AML-193 (cell line): Measurements from ENCODE around the gene SLC22A12.

ENCODE experiments used
- DNase-seq, 2 experiments: peaks; one replicate each; lab custom pipeline; 2025; lab: John Stamatoyannopoulos, UW

The SLC22A12 gene

GRCh38 chr11:64563966-64564365 is 27.1 kb upstream of the SLC22A12 start:
- no peak for DNase-seq

GRCh38 chr11:64564419-64564818 is 26.6 kb upstream of the SLC22A12 start:
- no peak for DNase-seq

- no peak for DNase-seq
Measured at GRCh38 chr11:64564947-64565889, 25.8 kb upstream of the SLC22A12 start.

- DNase-seq: no peak
Measured at GRCh38 chr11:64566042-64566914, 24.7 kb upstream of the SLC22A12 start.

GRCh38 chr11:64566915-64567891 is 23.8 kb upstream of the SLC22A12 start:
- DNase-seq: no peak

- no peak for DNase-seq
Measured at GRCh38 chr11:64568041-64568571, 22.9 kb upstream of the SLC22A12 start.

GRCh38 chr11:64568584-64569140 is 22.4 kb upstream of the SLC22A12 start:
- no peak for DNase-seq

- no peak for DNase-seq
Measured at GRCh38 chr11:64569300-64569970, 21.6 kb upstream of the SLC22A12 start.

GRCh38 chr11:64570341-64570740 is 20.7 kb upstream of the SLC22A12 start:
- DNase-seq: no peak

GRCh38 chr11:64571050-64571409 is 20.0 kb upstream of the SLC22A12 start:
- DNase-seq: no peak

- no peak for DNase-seq
Measured at GRCh38 chr11:64571410-64572091, 19.5 kb upstream of the SLC22A12 start.

- no peak for DNase-seq
Measured at GRCh38 chr11:64572143-64572542, 18.9 kb upstream of the SLC22A12 start.

GRCh38 chr11:64577202-64577601 is 13.8 kb upstream of the SLC22A12 start:
- DNase-seq: no peak

- DNase-seq: no peak
Measured at GRCh38 chr11:64580412-64580811, 10.6 kb upstream of the SLC22A12 start.

GRCh38 chr11:64581057-64581523 is 9.9 kb upstream of the SLC22A12 start:
- DNase-seq: no peak

GRCh38 chr11:64582885-64583284 is 8.1 kb upstream of the SLC22A12 start:
- DNase-seq: no peak

- no peak for DNase-seq
Measured at GRCh38 chr11:64583296-64584262, 7.4 kb upstream of the SLC22A12 start.

GRCh38 chr11:64585150-64585549 is 5.9 kb upstream of the SLC22A12 start:
- DNase-seq: no peak

- no peak for DNase-seq
Measured at GRCh38 chr11:64586366-64586765, 4.7 kb upstream of the SLC22A12 start.
